Measurements from ENCODE around the gene TP53RK.

Gene TP53RK

DNA sequence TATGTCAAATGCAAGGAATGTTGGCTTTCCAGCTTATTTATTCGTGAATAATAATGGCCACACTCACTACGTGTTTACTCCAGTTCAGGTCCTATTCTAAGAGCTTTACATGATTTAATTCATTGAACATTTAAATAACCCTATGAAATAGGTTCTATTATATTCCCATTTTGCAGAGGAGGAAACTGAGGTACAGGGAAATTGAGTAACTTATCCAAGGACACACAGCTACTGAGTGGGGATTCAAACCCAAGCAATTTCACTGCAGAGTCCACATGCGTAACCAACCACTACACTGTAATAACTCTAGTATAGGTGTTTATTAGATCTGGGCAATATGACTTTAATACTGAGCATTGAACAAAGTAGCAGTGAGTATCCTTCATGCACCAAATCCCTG, 25.7 kb downstream of the TP53RK start:
- no peak for TF ChIP-seq ZSCAN30 (tag by site-specific recombination; IDR thresholded peaks at IDR 0.05)
- no peaks in the 10 kb centered on the region for H3K36me3 ChIP-seq (ENCODE audit: control insufficient read depth in 2 of 2, insufficient read depth in 1 of 2, low read length in 2 of 2)
- CTCF ChIA-PET = interaction anchor here (1.4 kb wide), 1 partner anchor 19 kb away, joined by 4 read pairs; no protein-coding TSS in a partner anchor
- no peak overlapping the region for H3K27ac ChIP-seq (ENCODE audit: extremely low read depth, low read depth, low read length)
- H3K9me3 ChIP-seq (ENCODE audit: control insufficient read depth, insufficient read depth, low read depth, low read length) = no peaks in the 10 kb centered on the region
- H3K4me3 ChIP-seq (ENCODE audit: low read depth, low read length) = no peak overlapping the region
- no peaks in the 10 kb centered on the region for H3K4me1 ChIP-seq (ENCODE audit: control insufficient read depth, insufficient read depth, low read length)
- POLR2A ChIA-PET = no interaction called here

DNA sequence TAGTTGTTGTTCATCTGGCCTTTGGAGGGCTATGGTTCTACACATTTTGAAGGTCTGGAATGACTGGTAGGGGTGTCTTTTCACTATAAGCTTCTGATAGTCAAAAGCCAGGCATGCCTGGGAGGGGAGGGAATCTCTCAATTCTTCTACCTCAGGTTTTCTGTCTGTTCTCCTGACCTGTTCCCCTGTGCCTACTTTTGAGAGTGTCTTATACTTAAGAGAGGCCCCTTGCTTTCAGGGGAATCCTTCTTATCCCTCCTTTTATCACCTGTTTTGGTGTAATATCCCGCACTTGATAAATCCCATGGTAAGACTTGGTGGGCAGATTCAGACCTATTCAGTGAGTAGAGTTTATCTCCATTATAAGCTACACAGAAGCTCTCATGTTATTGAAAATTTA, 27.6 kb downstream of the TP53RK start:
- H3K4me1 ChIP-seq (ENCODE audit: control insufficient read depth, insufficient read depth, low read length) = no peaks in the 10 kb centered on the region
- H3K4me3 ChIP-seq (ENCODE audit: low read depth, low read length) = no peak overlapping the region
- POLR2A ChIA-PET = no interaction called here
- no peaks in the 10 kb centered on the region for H3K36me3 ChIP-seq (ENCODE audit: control insufficient read depth in 2 of 2, insufficient read depth in 1 of 2, low read length in 2 of 2)
- no peak for TF ChIP-seq ZNF174 (tag by site-specific recombination; IDR thresholded peaks at IDR 0.05)
- no peaks in the 10 kb centered on the region for H3K9me3 ChIP-seq (ENCODE audit: control insufficient read depth, insufficient read depth, low read depth, low read length)
- no peak overlapping the region for H3K27ac ChIP-seq (ENCODE audit: extremely low read depth, low read depth, low read length)
- CTCF ChIA-PET = interaction anchor here (0.9 kb wide), 1 partner anchor 20 kb away, joined by 3 read pairs; no protein-coding TSS in a partner anchor

DNA sequence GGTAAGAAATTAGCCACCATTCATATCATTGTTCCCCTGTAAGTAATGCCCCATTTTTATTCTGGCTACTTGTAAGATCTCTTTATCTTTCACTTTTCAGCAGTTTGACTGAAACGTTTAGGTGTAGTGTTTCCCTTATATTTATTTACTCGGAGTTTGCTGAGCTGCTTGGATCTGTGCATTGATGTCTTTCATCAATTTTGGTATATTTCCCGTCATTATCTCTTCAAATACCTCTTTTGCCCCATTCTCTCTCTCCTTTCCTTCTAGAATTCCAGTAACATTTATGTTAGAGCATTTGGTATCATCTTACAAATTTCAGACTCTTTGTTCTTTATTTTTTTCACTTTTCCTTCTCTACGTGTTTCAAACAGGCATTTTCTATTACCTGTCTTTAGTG, 28.8 kb downstream of the TP53RK start:
- H3K36me3 ChIP-seq (ENCODE audit: control insufficient read depth in 2 of 2, insufficient read depth in 1 of 2, low read length in 2 of 2) = no peaks in the 10 kb centered on the region
- no peak overlapping the region for H3K27ac ChIP-seq (ENCODE audit: extremely low read depth, low read depth, low read length)
- H3K9me3 ChIP-seq (ENCODE audit: control insufficient read depth, insufficient read depth, low read depth, low read length) = no peaks in the 10 kb centered on the region
- CTCF ChIA-PET = interaction anchor here (0.5 to 1.1 kb wide), 2 partner anchors 98 to 249 kb away, joined by 3 read pairs; no protein-coding TSS in a partner anchor
- POLR2A ChIA-PET = no interaction called here
- H3K4me3 ChIP-seq (ENCODE audit: low read depth, low read length) = no peak overlapping the region
- peak; percentile 99 for TF ChIP-seq ZNF558 (tag by site-specific recombination; IDR thresholded peaks at IDR 0.05)
- no peak for TF ChIP-seq ZFP69B (tag by site-specific recombination; IDR thresholded peaks at IDR 0.05)
- no peak for TF ChIP-seq ZNF366 (tag by site-specific recombination; conservative IDR thresholded peaks at IDR 0.05)
- TF ChIP-seq ZBTB21 (tag by site-specific recombination; IDR thresholded peaks at IDR 0.05) = no peak
- TF ChIP-seq ZNF621 (tag by site-specific recombination; IDR thresholded peaks at IDR 0.05) = no peak
- TF ChIP-seq ZNF585B (tag by site-specific recombination; IDR thresholded peaks at IDR 0.05) = no peak
- TF ChIP-seq GLI4 (tag by site-specific recombination; IDR thresholded peaks at IDR 0.05) = no peak
- no peaks in the 10 kb centered on the region for H3K4me1 ChIP-seq (ENCODE audit: control insufficient read depth, insufficient read depth, low read length)

DNA sequence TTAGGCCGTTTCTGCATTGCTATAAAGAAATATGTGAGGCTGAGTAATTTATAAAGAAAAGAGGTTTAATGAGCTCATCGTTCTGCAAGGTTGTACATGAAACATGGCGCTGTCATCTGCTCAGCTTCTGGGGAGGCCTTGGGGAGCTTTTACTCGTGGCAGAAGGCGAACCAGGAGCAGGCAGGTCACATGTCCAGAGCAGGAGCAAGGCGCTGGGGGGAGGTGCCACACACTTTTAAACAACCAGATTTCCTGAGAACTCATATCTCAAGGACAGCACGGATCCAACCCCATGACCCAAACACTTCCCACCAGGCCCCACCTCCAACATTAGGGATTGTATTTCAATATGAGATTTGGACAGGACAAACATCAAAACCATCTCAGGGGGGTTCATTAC, 31.6 kb downstream of the TP53RK start:
- Histone ChIP-seq H3K9me3 (ENCODE audit: control insufficient read depth, insufficient read depth, low read depth, low read length) (no peaks in the 10 kb centered on the region), H3K27ac (ENCODE audit: extremely low read depth, low read depth, low read length) (no peak overlapping the region), H3K4me1 (ENCODE audit: control insufficient read depth, insufficient read depth, low read length) (no peaks in the 10 kb centered on the region), H3K4me3 (ENCODE audit: low read depth, low read length) (no peak overlapping the region), H3K36me3 (ENCODE audit: control insufficient read depth in 2 of 2, insufficient read depth in 1 of 2, low read length in 2 of 2) (no peaks in the 10 kb centered on the region)
- ChIA-PET CTCF (interaction anchor here (0.6 kb wide), 3 partner anchors 10 to 137 kb away, joined by 3 to 5 read pairs (median 3); no protein-coding TSS in a partner anchor), POLR2A (no interaction called here)
- TF ChIP-seq GLIS1 (tag by site-specific recombination; IDR thresholded peaks at IDR 0.05) (no peak), ZNF202 (tag by site-specific recombination; IDR thresholded peaks at IDR 0.05; ENCODE audit: borderline replicate concordance) (no peak), ZBTB8A (tag by site-specific recombination; IDR thresholded peaks at IDR 0.05) (no peak), ZNF354C (tag by site-specific recombination; IDR thresholded peaks at IDR 0.05; ENCODE audit: borderline replicate concordance, low read depth) (no peak), ZNF221 (tag by site-specific recombination; IDR thresholded peaks at IDR 0.05; ENCODE audit: borderline replicate concordance) (no peak), ZNF530 (tag by site-specific recombination; IDR thresholded peaks at IDR 0.05; ENCODE audit: low read depth) (no peak), ZNF426 (tag by site-specific recombination; IDR thresholded peaks at IDR 0.05) (no peak), ZNF626 (tag by site-specific recombination; IDR thresholded peaks at IDR 0.05) (no peak), ZNF324 (tag by site-specific recombination; IDR thresholded peaks at IDR 0.05) (no peak), ZFP41 (tag by site-specific recombination; IDR thresholded peaks at IDR 0.05; ENCODE audit: borderline replicate concordance) (no peak), ZBTB1 (tag by site-specific recombination; IDR thresholded peaks at IDR 0.05) (no peak)
- TF ChIP-seq, protein P1, sequence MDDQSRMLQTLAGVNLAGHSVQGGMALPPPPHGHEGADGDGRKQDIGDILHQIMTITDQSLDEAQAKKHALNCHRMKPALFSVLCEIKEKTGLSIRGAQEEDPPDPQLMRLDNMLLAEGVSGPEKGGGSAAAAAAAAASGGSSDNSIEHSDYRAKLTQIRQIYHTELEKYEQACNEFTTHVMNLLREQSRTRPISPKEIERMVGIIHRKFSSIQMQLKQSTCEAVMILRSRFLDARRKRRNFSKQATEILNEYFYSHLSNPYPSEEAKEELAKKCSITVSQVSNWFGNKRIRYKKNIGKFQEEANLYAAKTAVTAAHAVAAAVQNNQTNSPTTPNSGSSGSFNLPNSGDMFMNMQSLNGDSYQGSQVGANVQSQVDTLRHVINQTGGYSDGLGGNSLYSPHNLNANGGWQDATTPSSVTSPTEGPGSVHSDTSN (CRISPR knock-in tag; IDR thresholded peaks at IDR 0.05) = no peak
- TF ChIP-seq, protein P2, sequence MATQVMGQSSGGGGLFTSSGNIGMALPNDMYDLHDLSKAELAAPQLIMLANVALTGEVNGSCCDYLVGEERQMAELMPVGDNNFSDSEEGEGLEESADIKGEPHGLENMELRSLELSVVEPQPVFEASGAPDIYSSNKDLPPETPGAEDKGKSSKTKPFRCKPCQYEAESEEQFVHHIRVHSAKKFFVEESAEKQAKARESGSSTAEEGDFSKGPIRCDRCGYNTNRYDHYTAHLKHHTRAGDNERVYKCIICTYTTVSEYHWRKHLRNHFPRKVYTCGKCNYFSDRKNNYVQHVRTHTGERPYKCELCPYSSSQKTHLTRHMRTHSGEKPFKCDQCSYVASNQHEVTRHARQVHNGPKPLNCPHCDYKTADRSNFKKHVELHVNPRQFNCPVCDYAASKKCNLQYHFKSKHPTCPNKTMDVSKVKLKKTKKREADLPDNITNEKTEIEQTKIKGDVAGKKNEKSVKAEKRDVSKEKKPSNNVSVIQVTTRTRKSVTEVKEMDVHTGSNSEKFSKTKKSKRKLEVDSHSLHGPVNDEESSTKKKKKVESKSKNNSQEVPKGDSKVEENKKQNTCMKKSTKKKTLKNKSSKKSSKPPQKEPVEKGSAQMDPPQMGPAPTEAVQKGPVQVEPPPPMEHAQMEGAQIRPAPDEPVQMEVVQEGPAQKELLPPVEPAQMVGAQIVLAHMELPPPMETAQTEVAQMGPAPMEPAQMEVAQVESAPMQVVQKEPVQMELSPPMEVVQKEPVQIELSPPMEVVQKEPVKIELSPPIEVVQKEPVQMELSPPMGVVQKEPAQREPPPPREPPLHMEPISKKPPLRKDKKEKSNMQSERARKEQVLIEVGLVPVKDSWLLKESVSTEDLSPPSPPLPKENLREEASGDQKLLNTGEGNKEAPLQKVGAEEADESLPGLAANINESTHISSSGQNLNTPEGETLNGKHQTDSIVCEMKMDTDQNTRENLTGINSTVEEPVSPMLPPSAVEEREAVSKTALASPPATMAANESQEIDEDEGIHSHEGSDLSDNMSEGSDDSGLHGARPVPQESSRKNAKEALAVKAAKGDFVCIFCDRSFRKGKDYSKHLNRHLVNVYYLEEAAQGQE (tag by site-specific recombination; IDR thresholded peaks at IDR 0.05) = no peak
- TF ChIP-seq, protein P3, sequence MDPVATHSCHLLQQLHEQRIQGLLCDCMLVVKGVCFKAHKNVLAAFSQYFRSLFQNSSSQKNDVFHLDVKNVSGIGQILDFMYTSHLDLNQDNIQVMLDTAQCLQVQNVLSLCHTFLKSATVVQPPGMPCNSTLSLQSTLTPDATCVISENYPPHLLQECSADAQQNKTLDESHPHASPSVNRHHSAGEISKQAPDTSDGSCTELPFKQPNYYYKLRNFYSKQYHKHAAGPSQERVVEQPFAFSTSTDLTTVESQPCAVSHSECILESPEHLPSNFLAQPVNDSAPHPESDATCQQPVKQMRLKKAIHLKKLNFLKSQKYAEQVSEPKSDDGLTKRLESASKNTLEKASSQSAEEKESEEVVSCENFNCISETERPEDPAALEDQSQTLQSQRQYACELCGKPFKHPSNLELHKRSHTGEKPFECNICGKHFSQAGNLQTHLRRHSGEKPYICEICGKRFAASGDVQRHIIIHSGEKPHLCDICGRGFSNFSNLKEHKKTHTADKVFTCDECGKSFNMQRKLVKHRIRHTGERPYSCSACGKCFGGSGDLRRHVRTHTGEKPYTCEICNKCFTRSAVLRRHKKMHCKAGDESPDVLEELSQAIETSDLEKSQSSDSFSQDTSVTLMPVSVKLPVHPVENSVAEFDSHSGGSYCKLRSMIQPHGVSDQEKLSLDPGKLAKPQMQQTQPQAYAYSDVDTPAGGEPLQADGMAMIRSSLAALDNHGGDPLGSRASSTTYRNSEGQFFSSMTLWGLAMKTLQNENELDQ (tag by site-specific recombination; IDR thresholded peaks at IDR 0.05; ENCODE audit: low read depth) = no peak
